HG03196 (cell line): ENCODE measurements around the gene NECAP2.
"Not testable (repeated sequence)": the region's sequence is repeated elsewhere in the genome, so short reads cannot be mapped to it uniquely, and the experiment has no call there.

Source experiments
- ATAC-seq: cut with Tn5 transposase; IDR thresholded peaks from one replicate; pipeline ENCODE4 v1.9.1; 2021; ENCODE audit not compliant: unreplicated experiment

Gene NECAP2

GRCh38 chr1:16492937-16493336, 52.4 kb downstream of the NECAP2 start:
- ATAC-seq: not testable (repeated sequence)

- ATAC-seq: not testable (repeated sequence)
Observed at GRCh38 chr1:16493731-16494130, 53.2 kb downstream of the NECAP2 start.

GRCh38 chr1:16497474-16497904, 57.0 kb downstream of the NECAP2 start:
- not testable (repeated sequence) for ATAC-seq

GRCh38 chr1:16498047-16498446, 57.5 kb downstream of the NECAP2 start:
- ATAC-seq: not testable (repeated sequence)

- peak; percentile 85 for ATAC-seq
Observed at GRCh38 chr1:16498573-16499413, 58.3 kb downstream of the NECAP2 start.

- ATAC-seq: not testable (repeated sequence)
Observed at GRCh38 chr1:16500466-16500865, 59.9 kb downstream of the NECAP2 start.

GRCh38 chr1:16500975-16501374, 60.5 kb downstream of the NECAP2 start:
- not testable (repeated sequence) for ATAC-seq

GRCh38 chr1:16501446-16501845, 60.9 kb downstream of the NECAP2 start:
- ATAC-seq: not testable (repeated sequence)

- ATAC-seq: no peak
Observed at GRCh38 chr1:16503494-16503893, 63.0 kb downstream of the NECAP2 start.

GRCh38 chr1:16505870-16506269, 65.3 kb downstream of the NECAP2 start:
- not testable (repeated sequence) for ATAC-seq

GRCh38 chr1:16506364-16507136, 66.0 kb downstream of the NECAP2 start:
- ATAC-seq: not testable (repeated sequence)

GRCh38 chr1:16508861-16509445, 68.4 kb downstream of the NECAP2 start:
- ATAC-seq: not testable (repeated sequence)
